OCI-LY1 (cell line): ENCODE measurements around the gene PAM.

Experiments
- H2AFZ ChIP-seq: fragments of 200-600 bp; sonication (generic), shearing (Covaris generic); 2 replicates; pipeline ENCODE4 v1.6.0; 2014; ENCODE audit warnings: antibody characterized with exemption, mild to moderate bottlenecking, low read length
- H3F3A ChIP-seq: fragments of 200-600 bp; sonication (generic), shearing (Covaris generic); 2 replicates; pipeline ENCODE4 v1.6.0; 2014; ENCODE audit warnings: mild to moderate bottlenecking, antibody characterized with exemption, low read length, moderate library complexity; ENCODE audit not compliant: insufficient read depth
- H3K27ac ChIP-seq: fragments of 200-600 bp; sonication (generic); 2 replicates; pipeline ENCODE4 v1.5.1; 2014; ENCODE audit warnings: low read length, mixed run types, mild to moderate bottlenecking, low read depth; ENCODE audit not compliant: poor library complexity, severe bottlenecking
- H3K27me3 ChIP-seq: fragments of 200-600 bp; sonication (generic); 2 replicates; pipeline ENCODE4 v1.6.0; 2014; ENCODE audit warnings: antibody characterized with exemption, mild to moderate bottlenecking, low read length, moderate library complexity; ENCODE audit not compliant: insufficient read depth
- H3K36me3 ChIP-seq: fragments of 200-600 bp; sonication (generic); 2 replicates; pipeline ENCODE4 v1.6.1; 2014; ENCODE audit warnings: mild to moderate bottlenecking, antibody characterized with exemption, low read length, moderate library complexity, mixed read lengths; ENCODE audit not compliant: insufficient read depth
- H3K4me1 ChIP-seq: fragments of 200-600 bp; sonication (generic); 2 replicates; pipeline ENCODE4 v1.5.1; 2014; ENCODE audit warnings: mild to moderate bottlenecking, low read length, moderate library complexity; ENCODE audit not compliant: insufficient read depth, severe bottlenecking
- H3K4me2 ChIP-seq: fragments of 200-600 bp; sonication (generic), shearing (Covaris generic); 2 replicates; pipeline ENCODE4 v1.6.1; 2014; ENCODE audit warnings: low read length
- H3K4me3 ChIP-seq: fragments of 200-600 bp; sonication (generic); 2 replicates; pipeline ENCODE4 v1.5.1; 2014; ENCODE audit warnings: low read length, low read depth, mild to moderate bottlenecking, mixed read lengths; ENCODE audit not compliant: poor library complexity, severe bottlenecking
- H3K79me2 ChIP-seq: fragments of 200-600 bp; shearing (Covaris generic); 2 replicates; pipeline ENCODE4 v1.6.1; 2016; ENCODE audit warnings: mixed run types, low read length, mixed read lengths; ENCODE audit not compliant: insufficient read depth
- H3K9ac ChIP-seq: fragments of 200-600 bp; sonication (generic), shearing (Covaris generic); 2 replicates; pipeline ENCODE4 v1.6.1; 2014; ENCODE audit warnings: mild to moderate bottlenecking, low read length, mixed read lengths
- H3K9me2 ChIP-seq: fragments of 200-600 bp; sonication (generic), shearing (Covaris generic); 2 replicates; pipeline ENCODE4 v1.6.1; 2014; ENCODE audit warnings: low read depth, mild to moderate bottlenecking, low read length, mixed read lengths
- H3K9me3 ChIP-seq: fragments of 200-600 bp; shearing (Covaris generic); 2 replicates; pipeline ENCODE4 v1.6.1; 2014; ENCODE audit warnings: low read length, mixed read lengths
- H4K20me1 ChIP-seq: fragments of 200-600 bp; sonication (generic), shearing (Covaris generic); 2 replicates; pipeline ENCODE4 v1.6.0; 2016; ENCODE audit warnings: mild to moderate bottlenecking, low read length; ENCODE audit not compliant: insufficient read depth
- EZH2 ChIP-seq: fragments of 200-600 bp; sonication (generic), shearing (Covaris generic); IDR thresholded peaks from 2 replicates; pipeline ENCODE4 v1.8.0; 2017; ENCODE audit warnings: borderline replicate concordance, mixed run types, mild to moderate bottlenecking, antibody characterized with exemption, low read length, moderate library complexity, mixed read lengths
- TF ChIP-seq, protein P1 (sequence below): fragments of 200-600 bp; sonication (generic), shearing (Covaris generic); IDR thresholded peaks from 2 replicates; pipeline ENCODE4 v1.5.1; 2017; ENCODE audit warnings: mild to moderate bottlenecking, antibody characterized with exemption, low read length, moderate library complexity, mixed read lengths

Gene PAM

DNA sequence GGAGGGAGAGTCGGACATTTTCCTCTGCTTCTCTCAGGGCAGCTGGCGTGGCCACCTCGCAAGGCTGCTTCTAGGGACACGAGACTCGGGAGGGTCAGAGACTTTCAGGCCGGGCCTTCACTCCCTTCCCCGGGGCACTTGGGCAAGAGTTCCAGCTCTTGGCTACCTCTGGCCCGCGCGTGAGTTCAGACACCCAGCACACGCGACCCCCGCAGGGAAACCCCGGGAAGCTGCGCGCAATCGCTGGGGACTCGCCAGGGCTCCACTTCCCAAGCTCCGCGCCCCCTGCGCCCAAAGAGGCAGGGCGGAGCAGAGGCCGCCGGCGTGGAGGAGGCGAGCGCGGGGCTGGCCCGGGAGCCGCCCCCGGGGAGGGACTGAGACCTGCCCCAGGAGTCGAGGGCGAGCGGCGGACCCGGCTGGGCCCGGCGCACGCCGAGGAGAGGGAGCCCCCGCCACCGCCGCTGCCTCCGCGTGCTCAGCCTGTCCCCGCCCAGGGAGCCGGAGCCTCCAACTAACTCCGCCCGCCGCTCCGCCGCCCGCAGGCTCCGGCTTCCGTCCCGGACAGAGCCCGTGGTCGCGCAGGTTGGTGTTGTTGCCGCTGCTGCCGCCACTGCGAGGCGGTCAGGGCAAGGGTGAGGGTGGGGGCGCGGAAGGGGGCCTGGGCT, at the start of gene PAM:
Gene PAM, plus strand, starts transcription at position 539 of the 665 bp plus-strand sequence. CDS start 110,891 bp downstream, outside the sequence.
- TF ChIP-seq EZH2, result no peak
- TF ChIP-seq, protein P1, sequence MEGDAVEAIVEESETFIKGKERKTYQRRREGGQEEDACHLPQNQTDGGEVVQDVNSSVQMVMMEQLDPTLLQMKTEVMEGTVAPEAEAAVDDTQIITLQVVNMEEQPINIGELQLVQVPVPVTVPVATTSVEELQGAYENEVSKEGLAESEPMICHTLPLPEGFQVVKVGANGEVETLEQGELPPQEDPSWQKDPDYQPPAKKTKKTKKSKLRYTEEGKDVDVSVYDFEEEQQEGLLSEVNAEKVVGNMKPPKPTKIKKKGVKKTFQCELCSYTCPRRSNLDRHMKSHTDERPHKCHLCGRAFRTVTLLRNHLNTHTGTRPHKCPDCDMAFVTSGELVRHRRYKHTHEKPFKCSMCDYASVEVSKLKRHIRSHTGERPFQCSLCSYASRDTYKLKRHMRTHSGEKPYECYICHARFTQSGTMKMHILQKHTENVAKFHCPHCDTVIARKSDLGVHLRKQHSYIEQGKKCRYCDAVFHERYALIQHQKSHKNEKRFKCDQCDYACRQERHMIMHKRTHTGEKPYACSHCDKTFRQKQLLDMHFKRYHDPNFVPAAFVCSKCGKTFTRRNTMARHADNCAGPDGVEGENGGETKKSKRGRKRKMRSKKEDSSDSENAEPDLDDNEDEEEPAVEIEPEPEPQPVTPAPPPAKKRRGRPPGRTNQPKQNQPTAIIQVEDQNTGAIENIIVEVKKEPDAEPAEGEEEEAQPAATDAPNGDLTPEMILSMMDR, result no peak
- H2AFZ ChIP-seq, result no peak within 1 kb of the TSS
- no peaks in the 10 kb centered on the region for H3K36me3 ChIP-seq
- no peak within 1 kb of the TSS for H3K27ac ChIP-seq
- no peaks in the 10 kb centered on the region for H3K9me2 ChIP-seq
- H3F3A ChIP-seq, result no peaks in the 10 kb centered on the region
- H3K79me2 ChIP-seq, result no peaks in the 10 kb centered on the region
- H3K4me1 ChIP-seq, result peaks cover 14% of the 10 kb centered on the region
- no peaks in the 10 kb centered on the region for H3K27me3 ChIP-seq
- no peaks in the 10 kb centered on the region for H4K20me1 ChIP-seq
- no peaks in the 10 kb centered on the region for H3K9me3 ChIP-seq
- H3K4me2 ChIP-seq, result peak within 1 kb of the TSS; percentile 77
- H3K9ac ChIP-seq, result peak within 1 kb of the TSS; percentile 53
- peak within 1 kb of the TSS; percentile 66 for H3K4me3 ChIP-seq

DNA sequence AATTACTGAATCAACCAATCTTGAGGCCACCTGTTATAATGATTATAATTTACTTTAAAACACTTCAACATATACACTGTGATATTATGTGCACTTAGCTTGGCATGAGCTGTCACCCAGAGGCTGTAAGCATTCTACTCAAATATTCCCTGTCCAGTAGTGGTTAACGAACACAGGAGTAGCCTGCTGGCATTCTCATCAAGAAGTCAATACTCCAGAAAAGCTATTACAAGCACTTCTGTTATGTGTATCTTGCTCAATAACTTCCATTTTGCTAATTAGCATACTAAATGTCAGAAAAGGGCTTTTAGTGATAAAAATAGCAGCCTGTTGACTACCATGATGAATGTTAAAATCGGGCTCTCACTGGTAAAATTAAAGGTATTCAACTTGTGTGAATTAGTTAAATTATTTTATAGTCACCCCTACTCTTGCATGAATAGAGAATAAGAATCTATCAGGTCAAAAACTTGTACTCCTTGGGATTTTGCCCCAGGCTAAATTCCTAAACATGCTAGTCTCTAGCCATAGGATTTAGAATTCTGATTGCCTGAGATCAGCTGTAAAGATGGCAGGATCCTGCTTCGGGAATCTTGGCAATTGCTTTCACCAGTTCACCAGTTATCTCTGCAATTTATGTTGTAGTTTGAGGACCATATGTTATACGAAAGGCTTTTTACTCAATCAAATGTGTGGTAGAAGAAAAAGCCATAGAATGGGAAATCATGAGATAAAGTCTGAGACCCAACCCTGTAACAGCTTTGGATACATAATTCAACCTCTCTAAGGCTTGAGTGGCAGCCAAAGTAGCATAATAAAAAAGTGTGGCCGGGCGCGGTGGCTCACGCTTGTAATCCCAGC, 43.4 kb upstream of the PAM start:
- Histone ChIP-seq H3K79me2 (no peaks in the 10 kb centered on the region), H3K4me2 (no peak overlapping the region)

DNA sequence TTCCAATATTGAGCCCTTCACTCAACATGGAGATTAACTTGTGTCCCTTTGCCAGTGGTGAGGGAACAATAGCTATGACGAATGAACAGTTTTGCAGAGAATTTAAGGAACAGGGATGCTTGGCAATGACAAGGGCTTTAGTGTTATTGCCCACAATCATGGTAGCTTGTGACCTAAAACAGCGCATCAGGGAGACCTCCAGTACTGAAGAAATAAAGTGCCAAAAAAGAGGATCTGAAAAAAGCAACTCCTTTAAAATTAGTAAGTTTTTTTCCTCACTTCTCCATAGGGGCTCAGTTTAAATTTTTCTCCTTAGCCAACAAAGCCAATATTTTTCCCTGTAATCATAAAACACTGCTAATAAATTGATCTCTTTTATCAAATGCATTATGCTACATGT, 41.8 kb upstream of the PAM start:
- Histone ChIP-seq H3K79me2 (no peaks in the 10 kb centered on the region), H3K36me3 (no peaks in the 10 kb centered on the region), H3K4me1 (no peaks in the 10 kb centered on the region), H3K27ac (no peak overlapping the region), H3K9ac (no peak overlapping the region), H3F3A (no peaks in the 10 kb centered on the region), H3K4me3 (no peak overlapping the region), H3K4me2 (no peak overlapping the region), H3K9me3 (no peaks in the 10 kb centered on the region), H3K9me2 (no peaks in the 10 kb centered on the region), H4K20me1 (no peaks in the 10 kb centered on the region), H2AFZ (no peak overlapping the region), H3K27me3 (no peaks in the 10 kb centered on the region)
- TF ChIP-seq, protein P1, result no peak
- no peak for TF ChIP-seq EZH2

More for the DNA sequence above, 43.4 kb upstream of the PAM start:
- Histone ChIP-seq H3K27me3 (no peaks in the 10 kb centered on the region), H3K4me3 (no peak overlapping the region), H4K20me1 (no peaks in the 10 kb centered on the region), H3K4me1 (no peaks in the 10 kb centered on the region), H2AFZ (no peak overlapping the region), H3F3A (no peaks in the 10 kb centered on the region), H3K9ac (no peak overlapping the region), H3K9me2 (no peaks in the 10 kb centered on the region), H3K36me3 (no peaks in the 10 kb centered on the region), H3K9me3 (no peaks in the 10 kb centered on the region), H3K27ac (no peak overlapping the region)
- TF ChIP-seq EZH2, result no peak
- TF ChIP-seq, protein P1, result no peak
